Measurements from ENCODE around the gene RELN.

GRCh38 chr7:103915680-103916357, 73.6 kb downstream of the RELN start:
- TF ChIP-seq RELA (CRISPR knock-in tag; IDR thresholded peaks at IDR 0.05): no peak
- TF ChIP-seq, protein P1, sequence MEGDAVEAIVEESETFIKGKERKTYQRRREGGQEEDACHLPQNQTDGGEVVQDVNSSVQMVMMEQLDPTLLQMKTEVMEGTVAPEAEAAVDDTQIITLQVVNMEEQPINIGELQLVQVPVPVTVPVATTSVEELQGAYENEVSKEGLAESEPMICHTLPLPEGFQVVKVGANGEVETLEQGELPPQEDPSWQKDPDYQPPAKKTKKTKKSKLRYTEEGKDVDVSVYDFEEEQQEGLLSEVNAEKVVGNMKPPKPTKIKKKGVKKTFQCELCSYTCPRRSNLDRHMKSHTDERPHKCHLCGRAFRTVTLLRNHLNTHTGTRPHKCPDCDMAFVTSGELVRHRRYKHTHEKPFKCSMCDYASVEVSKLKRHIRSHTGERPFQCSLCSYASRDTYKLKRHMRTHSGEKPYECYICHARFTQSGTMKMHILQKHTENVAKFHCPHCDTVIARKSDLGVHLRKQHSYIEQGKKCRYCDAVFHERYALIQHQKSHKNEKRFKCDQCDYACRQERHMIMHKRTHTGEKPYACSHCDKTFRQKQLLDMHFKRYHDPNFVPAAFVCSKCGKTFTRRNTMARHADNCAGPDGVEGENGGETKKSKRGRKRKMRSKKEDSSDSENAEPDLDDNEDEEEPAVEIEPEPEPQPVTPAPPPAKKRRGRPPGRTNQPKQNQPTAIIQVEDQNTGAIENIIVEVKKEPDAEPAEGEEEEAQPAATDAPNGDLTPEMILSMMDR (CRISPR knock-in tag; IDR thresholded peaks at IDR 0.05): no peak
- TF ChIP-seq POLR2A (IDR thresholded peaks at IDR 0.05; ENCODE audit: insufficient read depth in 1 of 2, low read depth in 2 of 2, low read length in 2 of 2): no peak
- TF ChIP-seq HNF4A (CRISPR knock-in tag; IDR thresholded peaks at IDR 0.05): no peak
- TF ChIP-seq ZSCAN29 (CRISPR knock-in tag; conservative IDR thresholded peaks at IDR 0.05): no peak
- no peak for TF ChIP-seq ZNF253 (CRISPR knock-in tag; IDR thresholded peaks at IDR 0.05; ENCODE audit: borderline replicate concordance)
- no peak for TF ChIP-seq ZNF431 (CRISPR knock-in tag; IDR thresholded peaks at IDR 0.05; ENCODE audit: borderline replicate concordance, low read depth)
- TF ChIP-seq CREM (IDR thresholded peaks at IDR 0.05): no peak
- no peak for TF ChIP-seq CREM (CRISPR knock-in tag; IDR thresholded peaks at IDR 0.05)
- no peak for TF ChIP-seq TAF1 (CRISPR knock-in tag; IDR thresholded peaks at IDR 0.05)
- TF ChIP-seq ETV6 (CRISPR knock-in tag; conservative IDR thresholded peaks at IDR 0.05): no peak
- no peak for TF ChIP-seq HMGXB4 (CRISPR knock-in tag; IDR thresholded peaks at IDR 0.05; ENCODE audit: borderline replicate concordance in 1 of 2, low read depth in 1 of 2)
- TF ChIP-seq JUND (CRISPR knock-in tag; IDR thresholded peaks at IDR 0.05): no peak
- TF ChIP-seq SNRNP70 (IDR thresholded peaks at IDR 0.05; ENCODE audit: low read depth, low read length): no peak
- no peak for TF ChIP-seq SMAD1 (CRISPR knock-in tag; IDR thresholded peaks at IDR 0.05; ENCODE audit: borderline replicate concordance, low read depth)
